ENCODE results near the gene TRAPPC12. TPM values are rescaled to one million over a fixed set of nuclear protein-coding genes. Genes with fewer than 3 reads are reported as not detected.
"Not testable (repeated sequence)": the region's sequence is repeated elsewhere in the genome, so short reads cannot be mapped to it uniquely, and the experiment has no call there.

The TRAPPC12 gene
- total RNA-seq, 1 experiment from 2014 or later, result 72.8 TPM

- TF ChIP-seq ELF4 (CRISPR knock-in tag; IDR thresholded peaks at IDR 0.05; ENCODE audit: low read depth) (no peak), STAT6 (CRISPR knock-in tag; conservative IDR thresholded peaks at IDR 0.05; ENCODE audit: low read depth) (no peak), ZSCAN18 (CRISPR knock-in tag; IDR thresholded peaks at IDR 0.05) (no peak), ZNF416 (CRISPR knock-in tag; IDR thresholded peaks at IDR 0.05) (no peak), ZNF396 (CRISPR knock-in tag; IDR thresholded peaks at IDR 0.05; ENCODE audit: borderline replicate concordance) (no peak)
Measured at GRCh38 chr2:3453190-3453999, 73.9 kb downstream of the TRAPPC12 start (continued).

GRCh38 chr2:3454005-3454404, 74.5 kb downstream of the TRAPPC12 start:
- H3K27me3 Mint-ChIP-seq (ENCODE audit: low read depth); H3K27ac Mint-ChIP-seq; ATAC-seq; H3K4me1 Mint-ChIP-seq; H3K9me3 Mint-ChIP-seq; DNase-seq (ENCODE audit: low spot score); H3K4me3 Mint-ChIP-seq; POLR2A ChIA-PET: not testable (repeated sequence)
- CTCF ChIA-PET, result interaction anchor here (1.8 kb wide), 1 partner anchor 10 kb away, joined by 8 read pairs; no protein-coding TSS in a partner anchor
- H3K36me3 Mint-ChIP-seq, result peaks cover 26% of the 10 kb centered on the region

- Mint-ChIP-seq H3K27me3 (ENCODE audit: low read depth) (no peaks in the 10 kb centered on the region), H3K9me3 (no peaks in the 10 kb centered on the region), H3K4me3 (no peak overlapping the region), H3K4me1 (0 out of 2 replicates have a peak, but pooled peaks cover 2% of the 10 kb centered on the region), H3K36me3 (peaks cover 22% of the 10 kb centered on the region), H3K27ac (no peak overlapping the region)
- ChIA-PET CTCF (interaction anchor here (0.6 to 1.4 kb wide), 2 partner anchors 11 to 1772 kb away, joined by 3 to 6 read pairs; no protein-coding TSS in a partner anchor), POLR2A (no interaction called here)
- no peak for TF ChIP-seq ATF1 (CRISPR knock-in tag; IDR thresholded peaks at IDR 0.05)
- no peak for TF ChIP-seq FOXP1 (CRISPR knock-in tag; IDR thresholded peaks at IDR 0.05; ENCODE audit: borderline replicate concordance)
- no peak for TF ChIP-seq MXD4 (CRISPR knock-in tag; IDR thresholded peaks at IDR 0.05; ENCODE audit: borderline replicate concordance)
- no peak for TF ChIP-seq ZNF121 (CRISPR knock-in tag; IDR thresholded peaks at IDR 0.05)
- no peak for TF ChIP-seq TEAD1 (CRISPR knock-in tag; IDR thresholded peaks at IDR 0.05)
- no peak for TF ChIP-seq FOXK1 (CRISPR knock-in tag; IDR thresholded peaks at IDR 0.05)
- TF ChIP-seq AR (CRISPR knock-in tag; IDR thresholded peaks at IDR 0.05), result no peak
- no peak for TF ChIP-seq ARID4B (CRISPR knock-in tag; IDR thresholded peaks at IDR 0.05; ENCODE audit: borderline replicate concordance)
- no peak for TF ChIP-seq SOX15 (CRISPR knock-in tag; IDR thresholded peaks at IDR 0.05)
- TF ChIP-seq ZNF396 (CRISPR knock-in tag; IDR thresholded peaks at IDR 0.05; ENCODE audit: borderline replicate concordance), result no peak
- TF ChIP-seq GRHL2 (CRISPR knock-in tag; IDR thresholded peaks at IDR 0.05; ENCODE audit: insufficient replicate concordance, severe bottlenecking), result no peak
- ATAC-seq (peak; percentile 25), DNase-seq (ENCODE audit: low spot score) (no peak)
Measured at GRCh38 chr2:3454802-3455201, 75.3 kb downstream of the TRAPPC12 start.
